Measurements from ENCODE around the gene CHM.

The CHM gene, protein sequence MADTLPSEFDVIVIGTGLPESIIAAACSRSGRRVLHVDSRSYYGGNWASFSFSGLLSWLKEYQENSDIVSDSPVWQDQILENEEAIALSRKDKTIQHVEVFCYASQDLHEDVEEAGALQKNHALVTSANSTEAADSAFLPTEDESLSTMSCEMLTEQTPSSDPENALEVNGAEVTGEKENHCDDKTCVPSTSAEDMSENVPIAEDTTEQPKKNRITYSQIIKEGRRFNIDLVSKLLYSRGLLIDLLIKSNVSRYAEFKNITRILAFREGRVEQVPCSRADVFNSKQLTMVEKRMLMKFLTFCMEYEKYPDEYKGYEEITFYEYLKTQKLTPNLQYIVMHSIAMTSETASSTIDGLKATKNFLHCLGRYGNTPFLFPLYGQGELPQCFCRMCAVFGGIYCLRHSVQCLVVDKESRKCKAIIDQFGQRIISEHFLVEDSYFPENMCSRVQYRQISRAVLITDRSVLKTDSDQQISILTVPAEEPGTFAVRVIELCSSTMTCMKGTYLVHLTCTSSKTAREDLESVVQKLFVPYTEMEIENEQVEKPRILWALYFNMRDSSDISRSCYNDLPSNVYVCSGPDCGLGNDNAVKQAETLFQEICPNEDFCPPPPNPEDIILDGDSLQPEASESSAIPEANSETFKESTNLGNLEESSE

GRCh38 chrX:86047174-86047935 lies at the start of gene CHM:
CHM (minus strand) TSS chrX:86047558; CDS start chrX:86047532, 26 bp downstream.
- H3K4me3 ChIP-seq (ENCODE audit: low read depth, low read length), result peak within 1 kb of the TSS; percentile 62
- TF ChIP-seq CTCF (IDR thresholded peaks at IDR 0.05; ENCODE audit: borderline replicate concordance, insufficient read depth, low read depth, low read length), result no peak

GRCh38 chrX:86078650-86079049 lies 31.3 kb upstream of the CHM start:
- no peak for TF ChIP-seq CTCF (IDR thresholded peaks at IDR 0.05; ENCODE audit: borderline replicate concordance, insufficient read depth, low read depth, low read length)
- H3K4me3 ChIP-seq (ENCODE audit: low read depth, low read length), result no peak overlapping the region

- no peak overlapping the region for H3K4me3 ChIP-seq (ENCODE audit: low read depth, low read length)
- no peak for TF ChIP-seq CTCF (IDR thresholded peaks at IDR 0.05; ENCODE audit: borderline replicate concordance, insufficient read depth, low read depth, low read length)
Observed at GRCh38 chrX:86066998-86067397, 19.6 kb upstream of the CHM start.

- no peak overlapping the region for H3K4me3 ChIP-seq (ENCODE audit: low read depth, low read length)
Observed at GRCh38 chrX:86061407-86061806, 14.0 kb upstream of the CHM start.

GRCh38 chrX:86051741-86052140 lies 4.4 kb upstream of the CHM start:
- H3K4me3 ChIP-seq (ENCODE audit: low read depth, low read length), result no peak overlapping the region
- no peak for TF ChIP-seq CTCF (IDR thresholded peaks at IDR 0.05; ENCODE audit: borderline replicate concordance, insufficient read depth, low read depth, low read length)

More at GRCh38 chrX:86061407-86061806, 14.0 kb upstream of the CHM start:
- TF ChIP-seq CTCF (IDR thresholded peaks at IDR 0.05; ENCODE audit: borderline replicate concordance, insufficient read depth, low read depth, low read length), result no peak

GRCh38 chrX:86047936-86048280 lies 550 bp upstream of the CHM start:
- H3K4me3 ChIP-seq (ENCODE audit: low read depth, low read length), result no peak overlapping the region
- no peak for TF ChIP-seq CTCF (IDR thresholded peaks at IDR 0.05; ENCODE audit: borderline replicate concordance, insufficient read depth, low read depth, low read length)
